NCI-H1417 treated with DMSO at 0.1 percent for 48 hours (cell line): ENCODE measurements around the gene CLDN24.

Experiments used
- DNase-seq: peaks from one replicate; lab custom pipeline; 2025; lab: John Stamatoyannopoulos, UW

CLDN24 gene

GRCh38 chr4:183322326-183322725 lies at the start of gene CLDN24:
Gene CLDN24, minus strand, starts transcription at chr4:183322426. Its CDS starts 0 bp downstream, at chr4:183322426.
- no peak for DNase-seq

GRCh38 chr4:183370786-183371185 lies 48.6 kb upstream of the CLDN24 start:
- no peak for DNase-seq

- no peak for DNase-seq
Observed at GRCh38 chr4:183369073-183369472, 46.8 kb upstream of the CLDN24 start.

- no peak for DNase-seq
Observed at GRCh38 chr4:183366206-183366835, 44.1 kb upstream of the CLDN24 start.

- no peak for DNase-seq
Observed at GRCh38 chr4:183364025-183364424, 41.8 kb upstream of the CLDN24 start.

GRCh38 chr4:183362916-183363542 lies 40.8 kb upstream of the CLDN24 start:
- DNase-seq: no peak

- no peak for DNase-seq
Observed at GRCh38 chr4:183362036-183362435, 39.8 kb upstream of the CLDN24 start.

- no peak for DNase-seq
Observed at GRCh38 chr4:183360161-183360919, 38.1 kb upstream of the CLDN24 start.

GRCh38 chr4:183358215-183358755 lies 36.1 kb upstream of the CLDN24 start:
- no peak for DNase-seq

- no peak for DNase-seq
Observed at GRCh38 chr4:183356931-183357675, 34.9 kb upstream of the CLDN24 start.

- DNase-seq: no peak
Observed at GRCh38 chr4:183356173-183356830, 34.1 kb upstream of the CLDN24 start.

GRCh38 chr4:183355405-183355804 lies 33.2 kb upstream of the CLDN24 start:
- peak; percentile 28 for DNase-seq

- DNase-seq: no peak
Observed at GRCh38 chr4:183354219-183354618, 32.0 kb upstream of the CLDN24 start.

- DNase-seq: no peak
Observed at GRCh38 chr4:183353557-183353956, 31.3 kb upstream of the CLDN24 start.

- DNase-seq: no peak
Observed at GRCh38 chr4:183352546-183352945, 30.3 kb upstream of the CLDN24 start.

- no peak for DNase-seq
Observed at GRCh38 chr4:183350317-183351071, 28.3 kb upstream of the CLDN24 start.

GRCh38 chr4:183349673-183350072 lies 27.4 kb upstream of the CLDN24 start:
- no peak for DNase-seq

- no peak for DNase-seq
Observed at GRCh38 chr4:183348706-183349659, 26.8 kb upstream of the CLDN24 start.

GRCh38 chr4:183348136-183348535 lies 25.9 kb upstream of the CLDN24 start:
- no peak for DNase-seq

GRCh38 chr4:183347566-183347965 lies 25.3 kb upstream of the CLDN24 start:
- no peak for DNase-seq
